Astrocyte (in vitro differentiated cells and primary cell): Measurements from ENCODE around the gene STAP2.

Source experiments
- EZH2 ChIP-seq: IDR thresholded peaks from 2 replicates; pipeline ENCODE4 v1.6.1; 2012; ENCODE audit warnings: mild to moderate bottlenecking, low read length, inconsistent platforms; ENCODE audit not compliant: insufficient read depth
- TF ChIP-seq, protein P1 (sequence below): IDR thresholded peaks from 2 replicates; pipeline ENCODE4 v1.5.1; 2011; ENCODE audit warnings: low read depth, mild to moderate bottlenecking, inconsistent platforms, low read length, moderate library complexity; ENCODE audit not compliant: insufficient read depth

DNA sequence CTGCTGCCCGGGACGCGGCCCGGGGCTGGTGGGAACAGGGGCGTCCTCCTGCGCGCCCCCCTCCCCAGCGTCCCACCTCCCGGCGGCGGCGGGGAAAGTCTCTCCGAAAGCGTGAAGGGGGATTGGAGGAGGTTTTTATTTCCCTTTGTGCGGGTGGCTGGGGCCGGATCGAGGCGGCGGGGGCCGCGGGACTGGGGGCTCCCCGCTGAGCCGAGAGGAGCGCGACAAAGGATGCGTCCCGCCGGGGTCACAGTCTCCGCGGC is 59.4 kb downstream of the STAP2 start:
- TF ChIP-seq, protein P1, sequence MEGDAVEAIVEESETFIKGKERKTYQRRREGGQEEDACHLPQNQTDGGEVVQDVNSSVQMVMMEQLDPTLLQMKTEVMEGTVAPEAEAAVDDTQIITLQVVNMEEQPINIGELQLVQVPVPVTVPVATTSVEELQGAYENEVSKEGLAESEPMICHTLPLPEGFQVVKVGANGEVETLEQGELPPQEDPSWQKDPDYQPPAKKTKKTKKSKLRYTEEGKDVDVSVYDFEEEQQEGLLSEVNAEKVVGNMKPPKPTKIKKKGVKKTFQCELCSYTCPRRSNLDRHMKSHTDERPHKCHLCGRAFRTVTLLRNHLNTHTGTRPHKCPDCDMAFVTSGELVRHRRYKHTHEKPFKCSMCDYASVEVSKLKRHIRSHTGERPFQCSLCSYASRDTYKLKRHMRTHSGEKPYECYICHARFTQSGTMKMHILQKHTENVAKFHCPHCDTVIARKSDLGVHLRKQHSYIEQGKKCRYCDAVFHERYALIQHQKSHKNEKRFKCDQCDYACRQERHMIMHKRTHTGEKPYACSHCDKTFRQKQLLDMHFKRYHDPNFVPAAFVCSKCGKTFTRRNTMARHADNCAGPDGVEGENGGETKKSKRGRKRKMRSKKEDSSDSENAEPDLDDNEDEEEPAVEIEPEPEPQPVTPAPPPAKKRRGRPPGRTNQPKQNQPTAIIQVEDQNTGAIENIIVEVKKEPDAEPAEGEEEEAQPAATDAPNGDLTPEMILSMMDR = no peak
- no peak for TF ChIP-seq EZH2
